Vagina (tissue), 2 donors: ENCODE results near the gene CPVL.

ENCODE experiments used
- POLR2A ChIP-seq, 2 donors: fragments of 450-650 bp; IDR thresholded peaks; one replicate each; pipeline ENCODE4 v1.6.1; 2017; ENCODE audit warnings: antibody characterized with exemption in 2 of 2, mild to moderate bottlenecking in 2 of 2, moderate library complexity in 2 of 2
- POLR2AphosphoS5 ChIP-seq, 2 donors: sonication (generic); formaldehyde crosslinking; IDR thresholded peaks; one replicate each; pipeline ENCODE4 v1.9.0; 2017; ENCODE audit warnings: antibody characterized with exemption in 2 of 2, mild to moderate bottlenecking in 2 of 2, low read depth in 1 of 2; ENCODE audit not compliant: insufficient read depth in 1 of 2
- TF ChIP-seq, protein P1 (sequence below), 3 experiments: fragments of 450-650 bp in 2 of 3; fragments of 200-600 bp in 1 of 3; sonication (generic) in 1 of 3; IDR thresholded peaks; one replicate each; pipeline ENCODE4 v1.5.1; 2017 to 2019; ENCODE audit warnings: antibody characterized with exemption in 3 of 3, mild to moderate bottlenecking in 2 of 3, moderate library complexity in 2 of 3

DNA sequence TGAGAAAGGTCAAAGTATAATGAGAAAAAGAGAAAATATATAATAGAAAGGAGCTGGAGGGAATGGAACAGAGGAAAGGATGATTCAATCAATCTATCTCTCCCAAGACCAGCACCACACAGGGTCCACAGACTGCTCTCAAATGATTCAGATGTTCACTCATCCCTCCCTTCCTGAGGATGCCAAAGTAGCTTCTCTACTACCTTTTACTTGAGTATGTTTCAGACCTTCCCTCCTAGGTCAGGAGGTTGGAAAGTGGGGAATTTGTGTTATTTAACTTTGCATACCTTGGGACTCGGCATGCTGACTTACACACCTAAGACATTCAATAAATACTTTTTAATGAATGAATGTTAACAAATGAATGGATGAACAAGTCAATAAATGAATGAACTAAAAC is 30.6 kb downstream of the CPVL start:
- TF ChIP-seq, protein P1, sequence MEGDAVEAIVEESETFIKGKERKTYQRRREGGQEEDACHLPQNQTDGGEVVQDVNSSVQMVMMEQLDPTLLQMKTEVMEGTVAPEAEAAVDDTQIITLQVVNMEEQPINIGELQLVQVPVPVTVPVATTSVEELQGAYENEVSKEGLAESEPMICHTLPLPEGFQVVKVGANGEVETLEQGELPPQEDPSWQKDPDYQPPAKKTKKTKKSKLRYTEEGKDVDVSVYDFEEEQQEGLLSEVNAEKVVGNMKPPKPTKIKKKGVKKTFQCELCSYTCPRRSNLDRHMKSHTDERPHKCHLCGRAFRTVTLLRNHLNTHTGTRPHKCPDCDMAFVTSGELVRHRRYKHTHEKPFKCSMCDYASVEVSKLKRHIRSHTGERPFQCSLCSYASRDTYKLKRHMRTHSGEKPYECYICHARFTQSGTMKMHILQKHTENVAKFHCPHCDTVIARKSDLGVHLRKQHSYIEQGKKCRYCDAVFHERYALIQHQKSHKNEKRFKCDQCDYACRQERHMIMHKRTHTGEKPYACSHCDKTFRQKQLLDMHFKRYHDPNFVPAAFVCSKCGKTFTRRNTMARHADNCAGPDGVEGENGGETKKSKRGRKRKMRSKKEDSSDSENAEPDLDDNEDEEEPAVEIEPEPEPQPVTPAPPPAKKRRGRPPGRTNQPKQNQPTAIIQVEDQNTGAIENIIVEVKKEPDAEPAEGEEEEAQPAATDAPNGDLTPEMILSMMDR (IDR thresholded peaks at IDR 0.05) = no peak
- TF ChIP-seq POLR2A (IDR thresholded peaks at IDR 0.05) = no peak
- TF ChIP-seq POLR2AphosphoS5 (IDR thresholded peaks at IDR 0.05; ENCODE audit: insufficient read depth in 1 of 2, low read depth in 1 of 2) = no peak
